Measurements from ENCODE around the gene PCBP3. TPM values are rescaled to one million over a fixed set of nuclear protein-coding genes. Genes with fewer than 3 reads are reported as not detected.

PCBP3 gene
- total and polyA plus RNA-seq, 10 of the 15 experiments (the other 5 are each of a cell fraction or from before 2014, with no cell fraction given), result 0.09 to 1.3 (median 0.46) TPM; not detected in 3

DNA sequence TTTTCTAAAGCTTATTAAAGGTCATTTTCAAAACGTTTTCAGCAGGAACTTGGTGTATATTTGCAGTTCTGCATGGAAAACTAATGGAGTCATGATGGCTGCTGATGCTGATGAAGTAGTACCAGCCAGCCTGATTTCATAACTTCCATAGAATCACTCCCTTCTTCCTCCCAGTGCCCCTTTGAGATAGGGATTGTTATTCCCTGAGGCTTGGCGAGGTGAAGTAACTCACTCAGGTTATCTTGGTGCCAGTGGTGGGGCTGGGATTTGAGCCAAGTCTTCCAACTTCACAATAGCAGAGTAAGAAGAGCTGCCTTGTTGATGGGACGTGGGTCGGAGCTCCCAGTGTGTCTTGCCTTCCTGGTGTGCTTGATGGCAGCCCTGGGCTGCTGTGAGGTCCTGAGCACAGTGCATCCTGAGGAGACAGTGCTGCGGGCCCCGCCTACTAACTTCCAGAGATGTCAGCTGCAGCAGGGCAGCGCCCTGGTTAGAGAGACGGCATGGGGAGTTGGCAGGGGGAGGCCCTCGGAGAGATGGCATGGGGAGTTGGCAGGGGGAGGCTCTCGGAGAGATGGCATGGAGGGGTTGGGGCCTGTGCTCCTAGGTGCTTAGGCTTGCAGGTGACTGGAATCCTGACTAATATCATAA lies 92.6 kb downstream of the PCBP3 start (continued):
- TF ChIP-seq NFXL1 (IDR thresholded peaks at IDR 0.05; ENCODE audit: borderline replicate concordance) (no peak), ZBED1 (IDR thresholded peaks at IDR 0.05; ENCODE audit: borderline replicate concordance) (no peak), RUNX3 (IDR thresholded peaks at IDR 0.05; ENCODE audit: low read length) (no peak)

DNA sequence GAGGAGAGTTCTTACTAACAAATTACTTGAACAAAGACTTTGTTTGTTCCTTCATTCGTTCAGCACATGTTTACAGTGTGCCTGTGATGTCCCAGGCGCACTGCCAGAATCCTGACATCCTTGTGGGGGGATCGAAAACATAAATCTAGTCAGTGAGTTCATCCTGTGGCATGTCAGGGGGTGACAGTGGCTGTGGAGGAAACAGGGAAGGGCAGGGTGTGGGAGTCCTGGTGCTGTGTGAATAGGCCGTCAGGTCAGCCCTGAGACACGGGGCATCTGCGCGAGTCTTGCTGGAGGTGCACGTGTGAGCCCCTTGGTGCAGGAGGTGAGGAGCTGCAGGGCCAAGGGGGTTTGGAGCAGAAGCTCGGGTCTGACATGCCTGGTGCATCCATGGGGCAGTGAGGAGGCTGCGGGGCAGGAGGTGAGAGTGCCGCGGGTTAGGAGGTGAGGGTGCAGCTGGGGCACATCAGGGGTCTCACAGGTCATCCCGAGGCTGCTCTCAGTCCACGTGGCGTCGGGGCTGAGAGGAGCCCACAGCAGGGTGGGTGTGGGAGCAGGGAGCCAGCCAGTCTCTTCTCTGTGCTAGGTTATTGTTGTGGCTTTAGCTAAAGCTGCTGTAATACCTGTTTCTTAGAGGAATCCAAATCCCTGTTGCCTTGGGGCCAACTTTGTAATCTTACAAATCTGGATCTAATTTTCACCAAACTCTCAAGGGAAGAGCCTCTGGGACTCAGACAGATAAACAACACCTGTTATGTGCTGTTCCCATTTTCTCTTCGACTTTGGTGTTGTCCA lies 93.4 kb downstream of the PCBP3 start:
- no peak overlapping the region for H3K4me2 ChIP-seq (ENCODE audit: control insufficient read depth, insufficient read depth)
- intact Hi-C loops (cut with micrococcal nuclease; ENCODE audit: unreplicated experiment) (no loop called here), in situ Hi-C loops (cut with MboI) (no loop called here)
- DNase-seq (ENCODE audit: low read depth, low spot score), result no peak
- H3K4me1 ChIP-seq (ENCODE audit: control insufficient read depth, insufficient read depth, low read length), result no peaks in the 10 kb centered on the region
- H4K20me1 ChIP-seq (ENCODE audit: control insufficient read depth, insufficient read depth), result no peaks in the 10 kb centered on the region
- ChIA-PET POLR2A (no interaction called here), RAD21 (ENCODE audit: unreplicated experiment) (no interaction called here), CTCF (interaction anchor here (0.8 kb wide), 1 partner anchor 181 kb away, joined by 3 read pairs; no protein-coding TSS in a partner anchor), SMC1A (ENCODE audit: uncharacterized antibody, unreplicated experiment) (no interaction called here)
- ATAC-seq, result no peak
- WGBS (ENCODE audit: insufficient coverage, insufficient replicate concordance, low lambda C conversion rate, missing lambda C conversion rate), result 64% methylated on average over 17 of the region's 17 CpGs
- no peak overlapping the region for H3K9ac ChIP-seq (ENCODE audit: control insufficient read depth, insufficient read depth, low read length)
- no peaks in the 10 kb centered on the region for H3K27me3 ChIP-seq (replicated peaks in 1 of 2; ENCODE audit: control insufficient read depth in 2 of 2, insufficient read depth in 2 of 2, low read length in 1 of 2)
- no peaks in the 10 kb centered on the region for H3K9me3 ChIP-seq (replicated peaks; ENCODE audit: control insufficient read depth, insufficient read depth, low read length)
- FAIRE-seq, result no peak
- BruUV-seq (replicated peaks), result no TSS peak
- H2AFZ ChIP-seq (ENCODE audit: control insufficient read depth, low read depth, low read length), result no peak overlapping the region
- no peaks in the 10 kb centered on the region for H3K36me3 ChIP-seq (ENCODE audit: control insufficient read depth in 2 of 2, insufficient read depth in 2 of 2, low read length in 1 of 2)
- no peak overlapping the region for H3K27ac ChIP-seq (ENCODE audit: control insufficient read depth, insufficient read depth)
- H3K79me2 ChIP-seq (ENCODE audit: control insufficient read depth, insufficient read depth, low read length), result no peaks in the 10 kb centered on the region
- no peak overlapping the region for H3K4me3 ChIP-seq
- TF ChIP-seq POLR2A (IDR thresholded peaks at IDR 0.05; ENCODE audit: low read depth, low read length) (no peak), NFYB (IDR thresholded peaks at IDR 0.05; ENCODE audit: insufficient read depth, low read depth, low read length) (no peak), SRF (IDR thresholded peaks at IDR 0.05; ENCODE audit: low read depth in 2 of 2, low read length in 2 of 2) (no peak), MXI1 (IDR thresholded peaks at IDR 0.05; ENCODE audit: low read depth, low read length) (no peak), SMARCA5 (IDR thresholded peaks at IDR 0.05) (no peak), EP300 (IDR thresholded peaks at IDR 0.05; ENCODE audit: borderline replicate concordance in 1 of 2, control insufficient read depth in 1 of 2, low read depth in 2 of 2, low read length in 2 of 2) (no peak), HCFC1 (IDR thresholded peaks at IDR 0.05; ENCODE audit: low read length) (no peak), RB1 (IDR thresholded peaks at IDR 0.05; ENCODE audit: borderline replicate concordance) (no peak)
- TF ChIP-seq, protein P1, sequence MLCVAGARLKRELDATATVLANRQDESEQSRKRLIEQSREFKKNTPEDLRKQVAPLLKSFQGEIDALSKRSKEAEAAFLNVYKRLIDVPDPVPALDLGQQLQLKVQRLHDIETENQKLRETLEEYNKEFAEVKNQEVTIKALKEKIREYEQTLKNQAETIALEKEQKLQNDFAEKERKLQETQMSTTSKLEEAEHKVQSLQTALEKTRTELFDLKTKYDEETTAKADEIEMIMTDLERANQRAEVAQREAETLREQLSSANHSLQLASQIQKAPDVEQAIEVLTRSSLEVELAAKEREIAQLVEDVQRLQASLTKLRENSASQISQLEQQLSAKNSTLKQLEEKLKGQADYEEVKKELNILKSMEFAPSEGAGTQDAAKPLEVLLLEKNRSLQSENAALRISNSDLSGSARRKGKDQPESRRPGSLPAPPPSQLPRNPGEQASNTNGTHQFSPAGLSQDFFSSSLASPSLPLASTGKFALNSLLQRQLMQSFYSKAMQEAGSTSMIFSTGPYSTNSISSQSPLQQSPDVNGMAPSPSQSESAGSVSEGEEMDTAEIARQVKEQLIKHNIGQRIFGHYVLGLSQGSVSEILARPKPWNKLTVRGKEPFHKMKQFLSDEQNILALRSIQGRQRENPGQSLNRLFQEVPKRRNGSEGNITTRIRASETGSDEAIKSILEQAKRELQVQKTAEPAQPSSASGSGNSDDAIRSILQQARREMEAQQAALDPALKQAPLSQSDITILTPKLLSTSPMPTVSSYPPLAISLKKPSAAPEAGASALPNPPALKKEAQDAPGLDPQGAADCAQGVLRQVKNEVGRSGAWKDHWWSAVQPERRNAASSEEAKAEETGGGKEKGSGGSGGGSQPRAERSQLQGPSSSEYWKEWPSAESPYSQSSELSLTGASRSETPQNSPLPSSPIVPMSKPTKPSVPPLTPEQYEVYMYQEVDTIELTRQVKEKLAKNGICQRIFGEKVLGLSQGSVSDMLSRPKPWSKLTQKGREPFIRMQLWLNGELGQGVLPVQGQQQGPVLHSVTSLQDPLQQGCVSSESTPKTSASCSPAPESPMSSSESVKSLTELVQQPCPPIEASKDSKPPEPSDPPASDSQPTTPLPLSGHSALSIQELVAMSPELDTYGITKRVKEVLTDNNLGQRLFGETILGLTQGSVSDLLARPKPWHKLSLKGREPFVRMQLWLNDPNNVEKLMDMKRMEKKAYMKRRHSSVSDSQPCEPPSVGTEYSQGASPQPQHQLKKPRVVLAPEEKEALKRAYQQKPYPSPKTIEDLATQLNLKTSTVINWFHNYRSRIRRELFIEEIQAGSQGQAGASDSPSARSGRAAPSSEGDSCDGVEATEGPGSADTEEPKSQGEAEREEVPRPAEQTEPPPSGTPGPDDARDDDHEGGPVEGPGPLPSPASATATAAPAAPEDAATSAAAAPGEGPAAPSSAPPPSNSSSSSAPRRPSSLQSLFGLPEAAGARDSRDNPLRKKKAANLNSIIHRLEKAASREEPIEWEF (IDR thresholded peaks at IDR 0.05; ENCODE audit: insufficient replicate concordance, low read depth, low read length), result no peak
- TF ChIP-seq, protein P2, sequence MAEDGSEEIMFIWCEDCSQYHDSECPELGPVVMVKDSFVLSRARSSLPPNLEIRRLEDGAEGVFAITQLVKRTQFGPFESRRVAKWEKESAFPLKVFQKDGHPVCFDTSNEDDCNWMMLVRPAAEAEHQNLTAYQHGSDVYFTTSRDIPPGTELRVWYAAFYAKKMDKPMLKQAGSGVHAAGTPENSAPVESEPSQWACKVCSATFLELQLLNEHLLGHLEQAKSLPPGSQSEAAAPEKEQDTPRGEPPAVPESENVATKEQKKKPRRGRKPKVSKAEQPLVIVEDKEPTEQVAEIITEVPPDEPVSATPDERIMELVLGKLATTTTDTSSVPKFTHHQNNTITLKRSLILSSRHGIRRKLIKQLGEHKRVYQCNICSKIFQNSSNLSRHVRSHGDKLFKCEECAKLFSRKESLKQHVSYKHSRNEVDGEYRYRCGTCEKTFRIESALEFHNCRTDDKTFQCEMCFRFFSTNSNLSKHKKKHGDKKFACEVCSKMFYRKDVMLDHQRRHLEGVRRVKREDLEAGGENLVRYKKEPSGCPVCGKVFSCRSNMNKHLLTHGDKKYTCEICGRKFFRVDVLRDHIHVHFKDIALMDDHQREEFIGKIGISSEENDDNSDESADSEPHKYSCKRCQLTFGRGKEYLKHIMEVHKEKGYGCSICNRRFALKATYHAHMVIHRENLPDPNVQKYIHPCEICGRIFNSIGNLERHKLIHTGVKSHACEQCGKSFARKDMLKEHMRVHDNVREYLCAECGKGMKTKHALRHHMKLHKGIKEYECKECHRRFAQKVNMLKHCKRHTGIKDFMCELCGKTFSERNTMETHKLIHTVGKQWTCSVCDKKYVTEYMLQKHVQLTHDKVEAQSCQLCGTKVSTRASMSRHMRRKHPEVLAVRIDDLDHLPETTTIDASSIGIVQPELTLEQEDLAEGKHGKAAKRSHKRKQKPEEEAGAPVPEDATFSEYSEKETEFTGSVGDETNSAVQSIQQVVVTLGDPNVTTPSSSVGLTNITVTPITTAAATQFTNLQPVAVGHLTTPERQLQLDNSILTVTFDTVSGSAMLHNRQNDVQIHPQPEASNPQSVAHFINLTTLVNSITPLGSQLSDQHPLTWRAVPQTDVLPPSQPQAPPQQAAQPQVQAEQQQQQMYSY (CRISPR knock-in tag; IDR thresholded peaks at IDR 0.05), result no peak

Measured in GM12878 (cell line).